Stimulated activated CD8-positive, alpha-beta memory T cell treated with anti-CD3 and anti-CD28 coated beads, Interleukin-7, amount 100 ng/mL, for 48 hours (primary cell): ENCODE data around the gene COQ4.

Experiments
- DNase-seq, 2 donors: peaks; one replicate each; pipeline ENCODE4 v3.0.0-alpha.2; 2020; ENCODE audit warnings: low read depth in 1 of 2; ENCODE audit errors: extremely low read depth in 1 of 2

The COQ4 gene

DNA sequence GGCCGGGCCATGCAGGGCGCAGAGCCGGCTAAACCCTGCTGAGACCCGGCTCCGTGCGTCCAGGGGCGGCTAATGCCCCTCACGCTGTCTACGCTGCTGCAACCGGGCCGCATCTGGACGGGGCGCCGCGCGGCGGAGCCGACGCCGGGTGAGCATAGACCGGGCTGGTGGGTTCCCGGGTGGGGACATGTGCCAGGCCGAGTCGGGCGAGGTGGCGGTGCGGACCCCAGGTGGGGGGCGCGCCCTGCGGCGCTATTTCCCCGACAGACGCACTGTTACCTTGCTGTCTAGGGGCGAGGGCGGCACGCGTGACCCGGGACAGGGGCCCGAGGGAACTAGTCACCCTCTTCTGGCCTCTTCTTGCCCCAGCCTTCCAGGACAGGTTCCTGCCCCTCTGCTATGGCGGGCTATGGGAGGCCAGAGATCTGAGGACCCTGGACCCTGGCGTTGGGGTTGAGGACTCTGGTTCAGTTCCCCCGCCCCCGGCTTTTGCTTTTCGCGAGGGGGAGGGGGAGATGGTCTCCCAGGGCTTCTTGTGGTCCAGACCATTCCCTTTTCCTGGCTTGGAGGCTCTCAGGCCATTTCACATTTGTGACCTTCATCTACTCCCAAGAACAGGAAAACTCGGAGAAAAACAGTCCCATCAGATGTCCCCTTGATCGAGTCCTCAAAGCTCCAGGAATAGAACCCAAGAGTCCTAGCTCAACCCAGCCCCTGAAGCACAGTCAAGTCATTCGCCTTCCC, 18.2 kb downstream of the COQ4 start:
- DNase-seq = no peak

DNA sequence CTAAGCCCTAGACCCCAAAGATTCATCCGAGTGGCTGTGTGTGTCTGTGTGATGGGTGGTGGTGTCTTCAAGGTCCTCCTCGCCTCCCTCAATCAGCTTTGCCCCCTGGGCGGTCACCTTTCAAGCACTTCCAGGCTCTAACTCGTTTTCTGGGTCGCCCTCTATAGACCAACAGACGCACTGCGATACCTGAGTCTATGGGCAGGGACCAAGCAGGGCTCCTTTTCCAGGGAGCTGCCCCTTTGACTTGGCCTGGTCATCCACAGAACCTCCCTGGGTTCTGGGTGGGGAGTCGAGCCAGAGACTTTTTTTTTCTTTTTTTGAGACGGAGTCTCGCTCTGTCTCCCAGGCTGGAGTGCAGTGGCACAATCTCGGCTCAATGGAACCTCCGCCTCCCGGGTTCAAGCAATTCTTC, 18.8 kb downstream of the COQ4 start:
- peak; percentile 33 to 53 for DNase-seq

DNA sequence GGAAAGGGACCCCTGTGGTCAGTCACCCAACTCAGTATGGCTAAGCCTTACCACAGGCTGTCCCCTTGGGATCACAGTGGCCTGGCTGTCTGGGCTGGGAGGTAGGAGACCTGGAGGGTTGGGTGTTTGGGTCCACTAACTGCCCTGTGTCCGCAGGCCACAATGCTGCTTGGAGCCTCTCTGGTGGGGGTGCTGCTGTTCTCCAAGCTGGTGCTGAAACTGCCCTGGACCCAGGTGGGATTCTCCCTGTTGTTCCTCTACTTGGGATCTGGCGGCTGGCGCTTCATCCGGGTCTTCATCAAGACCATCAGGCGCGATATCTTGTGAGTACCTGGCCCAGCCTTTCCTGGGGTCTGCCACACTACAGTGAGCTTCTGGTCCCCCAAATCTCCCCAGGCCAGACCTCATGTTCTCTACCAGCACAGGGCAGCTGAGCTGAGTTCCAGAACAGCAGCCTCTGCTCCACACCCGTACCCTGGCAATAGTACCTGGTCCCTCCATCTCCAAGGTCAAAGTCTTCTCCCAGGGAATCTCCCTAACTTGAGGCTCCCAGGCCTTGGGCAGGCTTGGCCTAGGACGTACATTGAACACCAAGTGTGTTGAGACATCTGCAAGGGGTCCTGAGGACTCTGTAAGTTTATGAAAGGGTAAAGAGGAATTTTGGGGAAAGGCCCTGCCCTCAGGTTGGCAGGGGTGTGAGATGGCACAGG, 20.5 kb downstream of the COQ4 start:
- DNase-seq = no peak

DNA sequence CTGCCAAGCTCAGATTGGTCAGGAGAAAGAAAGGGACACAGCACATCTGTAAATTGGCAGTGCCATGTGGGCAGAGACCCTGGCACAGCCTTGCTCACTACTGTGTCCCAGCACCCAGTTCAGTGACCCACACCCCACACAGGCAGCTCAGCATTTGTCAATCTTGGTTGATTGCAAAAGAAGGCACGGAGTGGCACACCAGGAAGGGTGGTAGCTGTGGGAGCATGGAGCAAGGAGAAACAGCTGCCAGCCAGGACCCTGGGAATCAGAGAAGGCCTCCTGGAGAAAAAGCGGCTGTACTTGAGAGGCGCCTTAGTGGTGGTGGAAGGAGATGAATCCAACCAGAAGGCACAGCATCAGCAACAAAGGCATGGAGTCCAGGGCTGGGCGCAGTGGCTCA, 21.2 kb downstream of the COQ4 start:
- no peak for DNase-seq

DNA sequence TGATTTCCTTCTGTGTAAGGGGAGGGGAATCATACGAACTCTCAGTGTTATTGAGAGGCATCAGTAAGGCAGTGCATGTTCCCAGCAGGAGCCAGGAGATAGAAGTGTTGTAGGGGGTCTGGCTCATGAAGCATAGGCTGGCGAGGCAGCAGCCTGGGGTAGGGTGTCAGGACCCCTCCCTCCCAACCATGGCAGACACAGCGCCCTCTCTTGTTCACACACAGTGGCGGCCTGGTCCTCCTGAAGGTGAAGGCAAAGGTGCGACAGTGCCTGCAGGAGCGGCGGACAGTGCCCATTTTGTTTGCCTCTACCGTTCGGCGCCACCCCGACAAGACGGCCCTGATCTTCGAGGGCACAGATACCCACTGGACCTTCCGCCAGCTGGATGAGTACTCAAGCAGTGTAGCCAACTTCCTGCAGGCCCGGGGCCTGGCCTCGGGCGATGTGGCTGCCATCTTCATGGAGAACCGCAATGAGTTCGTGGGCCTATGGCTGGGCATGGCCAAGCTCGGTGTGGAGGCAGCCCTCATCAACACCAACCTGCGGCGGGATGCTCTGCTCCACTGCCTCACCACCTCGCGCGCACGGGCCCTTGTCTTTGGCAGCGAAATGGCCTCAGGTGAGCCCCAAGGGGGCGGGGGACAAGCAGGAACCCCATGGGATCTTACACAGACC, 22.4 kb downstream of the COQ4 start:
- no peak for DNase-seq

DNA sequence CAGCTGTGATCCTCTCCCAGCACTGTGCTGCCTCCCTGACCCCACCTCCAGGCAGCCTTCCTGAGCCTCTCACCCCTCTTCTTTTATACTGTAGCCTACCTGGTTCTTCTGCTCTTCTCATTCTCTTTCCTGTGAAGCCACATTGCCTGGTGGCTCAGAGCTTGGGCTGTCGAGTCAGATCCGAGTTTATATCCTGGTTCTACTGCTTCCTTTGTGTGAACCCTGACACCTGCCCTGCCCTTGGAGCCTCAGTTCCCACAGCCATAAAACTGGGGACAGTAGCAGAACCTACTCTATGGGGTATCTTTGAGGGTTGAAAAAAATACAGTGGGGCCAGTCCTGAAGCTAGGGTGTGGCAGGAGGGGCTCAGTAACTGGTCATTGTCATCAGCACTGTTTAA, 26.5 kb downstream of the COQ4 start:
- no peak for DNase-seq

DNA sequence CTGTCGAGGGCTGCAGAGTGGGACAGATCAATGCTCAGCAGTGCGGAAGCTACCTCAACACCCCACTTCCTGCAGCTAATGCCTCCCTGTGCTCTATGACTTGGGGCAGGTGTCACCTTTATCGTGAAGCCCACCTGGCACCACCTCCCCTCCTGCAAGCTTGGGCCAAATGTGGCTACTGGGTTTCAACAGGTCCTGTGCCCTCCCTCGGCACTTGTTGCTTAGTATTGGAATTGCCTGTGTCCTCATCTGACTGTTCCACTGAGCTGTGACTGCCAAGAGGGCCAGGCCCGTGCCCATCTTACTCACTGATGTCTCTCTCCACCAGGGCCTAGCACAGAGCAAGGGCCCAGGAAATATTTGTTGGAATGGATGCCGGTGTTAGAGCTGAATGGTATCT, 27.1 kb downstream of the COQ4 start:
- no peak for DNase-seq

DNA sequence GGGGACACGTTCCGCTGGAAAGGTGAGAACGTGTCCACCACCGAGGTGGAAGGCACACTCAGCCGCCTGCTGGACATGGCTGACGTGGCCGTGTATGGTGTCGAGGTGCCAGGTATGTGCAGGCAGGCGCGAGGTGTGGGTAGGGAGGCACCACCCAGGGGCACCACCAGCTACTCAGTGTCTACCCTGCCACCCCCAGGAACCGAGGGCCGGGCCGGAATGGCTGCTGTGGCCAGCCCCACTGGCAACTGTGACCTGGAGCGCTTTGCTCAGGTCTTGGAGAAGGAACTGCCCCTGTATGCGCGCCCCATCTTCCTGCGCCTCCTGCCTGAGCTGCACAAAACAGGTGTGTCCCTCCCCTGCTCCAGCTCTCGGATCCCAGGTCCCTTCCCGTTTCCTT, 32.8 kb downstream of the COQ4 start:
- DNase-seq = no peak

DNA sequence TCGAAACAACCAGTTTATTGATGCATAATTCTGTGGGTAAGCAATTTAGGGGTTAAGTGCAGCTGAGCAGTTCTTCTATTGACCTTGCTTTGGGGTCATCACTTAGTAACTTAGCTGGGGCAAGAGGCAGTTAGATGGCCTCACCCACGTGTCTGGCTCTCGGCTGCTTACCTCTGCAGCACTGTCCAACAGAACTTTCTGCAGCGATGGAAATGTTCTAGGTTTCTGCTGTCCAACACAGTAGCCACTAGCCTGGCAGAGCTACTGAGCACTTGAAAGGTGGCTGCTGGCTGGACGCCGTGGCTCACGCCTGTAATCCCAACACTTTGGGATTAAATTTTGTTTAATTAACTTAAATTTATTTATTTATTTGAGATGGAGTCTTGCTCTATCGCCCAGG, 35.5 kb downstream of the COQ4 start:
- DNase-seq = no peak

DNA sequence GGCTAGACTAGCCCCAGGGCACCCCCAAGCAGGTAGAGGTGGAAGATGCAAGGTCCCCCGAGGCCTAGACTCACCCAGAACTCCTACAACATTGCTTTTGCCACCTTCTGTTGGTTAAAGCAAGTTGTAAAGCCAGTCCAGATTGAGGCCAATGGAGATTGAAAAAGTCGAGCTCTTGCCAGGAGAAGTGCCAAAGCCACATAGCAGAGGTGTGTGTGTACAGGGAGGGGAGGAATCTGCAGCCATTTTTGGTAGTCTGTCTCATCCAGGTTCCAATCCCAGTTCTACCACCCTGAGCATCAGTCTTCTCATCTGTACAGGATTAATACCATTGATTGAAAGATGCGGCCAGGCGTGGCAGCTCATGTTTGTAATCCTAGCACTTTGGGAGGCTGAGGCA, 36.2 kb downstream of the COQ4 start:
- no peak for DNase-seq

DNA sequence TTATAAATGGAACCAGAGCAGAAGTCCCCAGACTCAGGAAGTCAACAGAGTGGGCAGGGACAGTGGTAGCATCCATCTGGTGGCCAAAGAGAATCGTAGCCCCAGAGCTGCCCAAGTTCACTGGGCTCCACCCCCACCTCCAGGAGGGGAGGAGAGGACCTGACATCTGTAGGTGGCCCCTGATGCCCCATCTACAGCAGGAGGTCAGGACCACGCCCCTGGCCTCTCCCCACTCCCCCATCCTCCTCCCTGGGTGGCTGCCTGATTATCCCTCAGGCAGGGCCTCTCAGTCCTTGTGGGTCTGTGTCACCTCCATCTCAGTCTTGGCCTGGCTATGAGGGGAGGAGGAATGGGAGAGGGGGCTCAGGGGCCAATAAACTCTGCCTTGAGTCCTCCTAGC, 38.2 kb downstream of the COQ4 start:
- DNase-seq = no peak

DNA sequence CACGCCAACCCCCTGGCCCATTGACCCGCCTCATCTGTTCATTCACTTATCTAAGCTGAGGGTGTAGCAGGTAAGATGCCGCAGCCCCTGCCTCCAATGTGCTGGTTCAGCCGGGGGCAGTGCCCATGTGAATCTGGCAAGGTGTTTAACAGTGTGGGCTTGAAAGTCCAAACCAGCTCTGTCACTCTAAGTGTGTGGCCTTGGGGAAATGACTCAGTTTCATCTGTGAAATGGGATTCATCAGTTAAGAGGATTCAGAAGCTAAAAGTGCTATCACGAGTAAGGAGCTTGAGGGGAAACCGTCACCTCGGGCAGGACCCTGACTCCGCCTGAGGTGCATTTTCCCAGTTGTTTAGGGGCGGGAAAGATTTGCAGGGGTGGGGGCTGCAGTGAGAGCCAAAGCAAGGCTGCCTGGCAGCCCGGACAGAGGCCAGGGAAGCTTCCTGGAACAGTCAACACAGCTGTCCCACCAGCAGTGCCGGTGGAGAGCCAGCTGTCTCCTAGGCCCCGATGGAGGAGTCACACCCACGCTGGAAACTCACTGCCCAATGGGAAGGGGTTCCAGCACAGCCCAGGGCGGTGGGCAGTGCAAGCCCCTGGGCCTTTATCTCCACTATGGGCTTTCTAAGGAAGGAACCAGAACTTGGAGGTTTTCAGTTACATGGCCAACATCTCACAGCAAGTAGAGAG, 38.8 kb downstream of the COQ4 start:
- DNase-seq = no peak

DNA sequence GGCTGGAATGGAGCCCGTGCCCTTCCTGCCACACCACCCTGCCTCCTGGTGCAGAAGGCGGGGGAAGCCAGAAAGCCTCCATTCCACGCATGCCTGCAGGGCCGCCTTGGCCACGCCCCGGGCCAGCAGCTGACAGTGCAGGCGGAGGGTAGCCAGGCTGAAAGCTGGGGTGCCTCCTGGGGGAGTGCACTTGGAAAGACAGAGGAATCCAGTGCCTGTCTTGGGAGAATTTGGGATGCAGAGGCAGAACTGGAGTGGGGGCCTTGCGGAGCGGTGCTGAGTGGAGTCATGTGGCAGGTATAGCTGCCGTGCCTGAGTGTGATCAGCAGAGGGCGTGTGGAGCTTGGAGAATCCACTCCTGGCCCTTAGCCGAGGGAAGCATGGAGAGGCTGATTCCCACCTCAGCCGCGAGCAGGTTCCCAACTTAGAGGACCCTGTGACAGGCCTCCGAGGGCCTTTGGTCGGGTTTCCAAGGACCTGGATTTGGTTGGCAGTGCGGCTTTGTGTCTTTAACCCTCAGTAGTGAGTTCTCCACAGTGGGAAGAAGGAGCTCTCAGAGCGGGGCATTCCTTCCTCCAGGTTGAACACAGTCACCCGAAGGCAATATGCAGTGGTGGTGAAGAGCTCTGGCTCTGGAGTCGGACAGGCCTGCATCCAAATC, 39.5 kb downstream of the COQ4 start:
- DNase-seq = peak; percentile 20 to 52

DNA sequence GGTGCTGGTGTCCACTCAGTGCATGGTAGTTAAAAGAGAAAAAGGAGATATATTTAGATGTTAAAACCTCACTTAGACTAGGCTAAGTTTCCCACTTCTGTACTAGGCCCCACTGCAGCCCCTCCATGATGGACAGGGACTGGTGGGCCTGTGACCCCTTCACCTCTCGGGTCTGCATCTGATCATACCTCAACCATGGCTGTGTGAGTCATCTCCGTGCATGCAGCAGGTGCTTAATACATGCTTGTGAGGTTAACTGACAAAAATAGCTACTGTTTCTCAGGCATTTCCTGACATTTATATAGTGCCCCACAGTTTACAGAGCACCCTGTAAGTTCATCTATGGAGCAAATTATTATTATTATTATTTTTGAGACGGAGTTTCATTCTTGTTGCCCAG, 40.1 kb downstream of the COQ4 start:
- no peak for DNase-seq

DNA sequence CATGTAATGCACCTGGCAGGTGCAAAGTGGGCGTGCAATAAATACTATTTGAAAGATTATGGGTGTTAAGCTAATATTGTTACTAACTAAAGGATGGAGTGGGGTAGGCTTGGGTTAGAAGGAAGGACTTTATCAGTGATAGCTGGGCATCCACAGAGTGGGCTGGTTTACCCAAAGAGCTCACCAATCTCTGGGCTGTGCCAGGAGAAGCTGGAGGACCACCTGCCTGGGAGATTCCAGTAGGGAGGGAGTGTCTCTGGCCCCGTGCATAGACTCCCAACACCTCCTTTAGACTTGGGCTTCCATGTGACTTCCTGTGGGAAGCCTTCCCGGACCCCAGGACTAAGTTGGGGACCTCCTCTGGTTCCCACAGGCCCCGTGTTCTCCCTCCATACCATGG, 42.9 kb downstream of the COQ4 start:
- no peak for DNase-seq

DNA sequence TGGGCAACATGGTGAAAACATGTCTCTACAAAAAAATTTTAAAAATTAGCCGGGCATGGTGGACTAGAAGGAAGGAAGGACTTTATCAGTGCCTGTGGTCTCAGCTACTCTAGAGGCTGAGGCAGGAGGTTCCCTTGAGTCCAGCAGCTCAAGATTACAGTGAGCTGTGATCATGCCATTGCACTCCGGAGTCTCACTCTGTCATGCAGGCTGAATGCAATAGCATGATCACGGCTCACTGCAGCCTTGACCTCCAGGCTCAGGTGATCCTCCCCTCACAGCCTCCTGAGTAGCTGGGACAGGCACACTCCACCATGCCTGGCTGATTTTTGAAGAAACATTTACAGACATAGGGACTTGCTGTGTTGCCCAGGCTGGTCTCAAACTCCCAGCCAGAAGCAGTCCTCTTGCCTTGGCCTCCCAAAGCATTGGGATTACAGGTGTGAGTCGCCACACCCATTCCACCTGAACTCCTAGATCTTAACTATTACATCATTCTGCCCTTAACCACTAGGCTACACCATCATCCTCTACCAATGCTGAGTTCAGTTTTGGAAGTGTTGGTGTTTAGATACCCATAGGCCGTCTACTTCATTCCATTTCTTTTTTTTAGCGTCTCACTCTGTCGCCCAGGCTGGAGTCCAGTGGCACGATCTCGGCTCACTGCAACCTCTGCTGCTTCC, 46.5 kb downstream of the COQ4 start:
- DNase-seq = no peak

DNA sequence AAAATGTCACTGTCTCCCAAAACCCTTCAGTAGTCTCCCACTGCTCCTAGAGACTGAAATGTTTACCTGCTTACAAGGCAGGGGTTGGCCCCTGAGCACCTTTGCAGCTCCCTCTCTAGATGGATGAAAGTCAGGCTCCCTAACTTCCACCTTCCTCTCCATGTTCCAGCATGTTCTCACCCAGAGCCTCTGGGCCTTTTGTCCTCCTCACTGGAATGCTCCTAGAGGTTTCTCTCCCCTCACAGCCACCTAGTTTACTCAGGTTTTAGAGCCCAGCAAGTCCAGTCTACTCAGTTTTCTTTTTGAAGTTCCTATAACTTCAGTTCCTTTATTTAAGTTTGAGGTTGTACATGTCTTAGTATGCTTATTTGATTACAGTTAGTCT, 47.7 kb downstream of the COQ4 start:
- no peak for DNase-seq

DNA sequence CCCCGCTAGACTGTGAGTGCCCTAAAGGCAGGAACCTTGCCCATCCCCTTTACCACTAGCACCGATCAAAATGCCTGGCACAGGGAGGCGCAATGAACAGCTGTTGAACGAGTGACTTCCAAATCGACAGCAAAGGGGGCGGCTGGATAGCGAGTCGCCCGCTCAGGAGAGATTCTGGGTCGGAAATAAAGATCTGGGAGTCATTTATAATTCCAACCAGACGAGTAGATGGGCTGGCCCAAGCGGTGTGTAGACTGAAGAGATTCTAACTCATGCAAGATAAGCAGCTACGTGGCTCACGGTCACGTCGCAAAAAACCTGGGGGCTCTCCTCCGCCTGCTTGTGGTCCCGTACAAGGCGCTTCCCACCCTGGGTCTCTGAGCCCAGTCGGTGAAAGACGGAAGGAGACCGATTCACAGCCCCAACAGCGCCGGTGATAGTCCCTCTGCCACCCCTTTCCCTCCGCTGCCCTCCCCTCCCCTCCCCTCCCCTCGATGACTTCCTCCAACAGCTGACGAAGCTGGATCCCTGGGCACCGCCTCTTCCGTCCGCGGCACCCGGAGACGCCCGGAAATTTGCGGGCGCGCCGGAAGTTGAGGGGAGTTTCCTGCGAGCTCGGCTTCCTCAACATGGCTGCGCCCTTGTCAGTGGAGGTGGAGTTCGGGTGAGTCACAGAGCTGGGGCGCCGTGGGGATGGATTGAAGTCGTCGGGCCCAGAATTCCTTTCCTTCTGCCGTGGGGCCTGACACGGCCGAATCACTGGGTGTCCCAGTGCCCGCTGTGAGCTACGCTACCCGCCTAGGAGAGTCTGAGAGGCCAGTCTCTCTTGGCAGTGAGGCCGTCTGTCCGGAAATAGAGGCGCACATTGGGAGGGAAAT, 48.4 kb downstream of the COQ4 start, which contains the start of gene URM1:
Gene URM1, plus strand, starts transcription at position 623 of the 878 bp plus-strand sequence. Its CDS starts 7 bp downstream, at position 630.
- peak; percentile 93 to 96 for DNase-seq

DNA sequence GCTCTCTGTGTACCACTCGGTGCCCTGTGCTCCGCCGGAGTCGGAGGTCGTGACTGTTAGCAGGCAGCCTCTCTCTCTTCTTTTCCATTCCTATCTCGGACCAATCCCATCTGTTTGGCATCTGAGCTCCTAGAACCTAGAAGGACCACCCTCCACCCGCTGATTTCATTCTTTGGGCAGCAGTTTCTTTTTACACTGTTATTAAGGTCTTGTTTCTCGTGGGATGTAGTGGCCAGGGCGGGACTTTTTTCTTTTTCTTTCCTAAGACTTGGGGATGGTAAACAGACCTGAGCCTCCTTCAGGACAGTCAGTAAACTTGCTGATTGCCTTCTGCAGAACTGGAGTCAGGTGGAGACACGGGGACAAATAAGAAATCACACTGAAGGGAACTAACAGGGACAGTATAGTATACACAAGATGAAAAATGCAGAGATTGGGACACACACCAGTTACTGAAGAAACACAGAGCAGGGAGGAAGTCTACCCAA, 49.0 kb downstream of the COQ4 start:
- no peak for DNase-seq
